KOPT-K1 (cell line): Measurements from ENCODE around the gene NADK.
A peak's percentile ranks its signal among the peaks of the same experiment; 100 is the strongest.
"Not testable (repeated sequence)": the region's sequence is repeated elsewhere in the genome, so short reads cannot be mapped to it uniquely, and the experiment has no call there.

ENCODE experiments used
- H3K27ac ChIP-seq: fragments of 200-600 bp; sonication (generic); 2 replicates; pipeline ENCODE4 v1.5.1; 2016; ENCODE audit warnings: antibody characterized with exemption, mild to moderate bottlenecking, low read depth, low read length; ENCODE audit not compliant: poor library complexity, severe bottlenecking
- H3K36me3 ChIP-seq: fragments of 200-600 bp; sonication (generic); 2 replicates; pipeline ENCODE4 v1.5.1; 2017; ENCODE audit warnings: antibody characterized with exemption, mild to moderate bottlenecking, low read length, moderate library complexity; ENCODE audit not compliant: insufficient read depth
- H3K9me3 ChIP-seq: fragments of 200-600 bp; sonication (generic); 2 replicates; pipeline ENCODE4 v1.5.1; 2017; ENCODE audit warnings: antibody characterized with exemption, low read length, mild to moderate bottlenecking; ENCODE audit not compliant: insufficient read depth, poor library complexity, severe bottlenecking

NADK gene

GRCh38 chr1:1748686-1749321 is 29.5 kb downstream of the NADK start:
- no peak overlapping the region for H3K27ac ChIP-seq
- no peaks in the 10 kb centered on the region for H3K9me3 ChIP-seq
- H3K36me3 ChIP-seq: peaks cover 18% of the 10 kb centered on the region

DNA sequence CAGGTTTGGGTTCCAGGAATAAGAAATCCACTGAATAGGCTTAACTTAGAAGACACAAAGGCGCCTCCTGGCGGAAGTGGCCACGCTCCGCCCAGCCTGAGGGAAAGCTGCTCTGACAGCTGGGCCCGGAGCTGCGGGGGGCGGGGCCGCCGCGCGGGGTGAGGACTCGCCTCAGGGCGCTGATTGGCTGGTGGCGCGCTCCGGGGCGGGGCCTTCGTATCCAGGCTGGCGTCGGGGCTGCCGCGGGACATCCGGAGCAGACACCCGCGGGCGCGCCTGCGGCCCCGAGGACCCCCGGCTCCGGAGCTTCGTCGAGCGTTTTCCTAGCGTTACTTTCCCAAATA is 31.7 kb downstream of the NADK start:
- not testable (repeated sequence) for H3K36me3 ChIP-seq, H3K9me3 ChIP-seq
- peak overlapping the region; percentile 77 for H3K27ac ChIP-seq

- H3K9me3 ChIP-seq, H3K36me3 ChIP-seq: not testable (repeated sequence)
- H3K27ac ChIP-seq: peak overlapping the region; percentile 77
Observed at GRCh38 chr1:1745651-1746565, 32.4 kb downstream of the NADK start.

DNA sequence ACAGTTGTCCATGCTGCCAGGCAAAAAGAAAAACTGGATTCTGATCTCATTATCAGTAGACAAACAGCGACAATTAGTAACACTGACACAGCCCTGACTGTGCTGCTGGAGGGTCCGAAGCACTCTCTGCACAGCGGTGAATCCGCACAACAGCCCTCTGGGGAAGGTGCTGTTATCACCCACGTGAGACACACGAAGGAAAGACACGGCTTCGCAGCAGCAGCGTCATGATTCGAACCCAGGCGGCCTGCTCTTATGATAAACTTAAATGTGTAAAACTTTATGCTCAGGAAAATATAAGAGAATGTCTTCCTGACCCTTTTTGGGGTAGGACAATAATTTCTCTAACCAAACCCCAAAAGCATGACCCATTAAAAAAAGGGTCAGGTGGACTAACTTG is 35.7 kb downstream of the NADK start:
- H3K9me3 ChIP-seq, H3K27ac ChIP-seq: not testable (repeated sequence)
- H3K36me3 ChIP-seq: peaks cover 15% of the 10 kb centered on the region; the same call in 1 of the 2 replicates

DNA sequence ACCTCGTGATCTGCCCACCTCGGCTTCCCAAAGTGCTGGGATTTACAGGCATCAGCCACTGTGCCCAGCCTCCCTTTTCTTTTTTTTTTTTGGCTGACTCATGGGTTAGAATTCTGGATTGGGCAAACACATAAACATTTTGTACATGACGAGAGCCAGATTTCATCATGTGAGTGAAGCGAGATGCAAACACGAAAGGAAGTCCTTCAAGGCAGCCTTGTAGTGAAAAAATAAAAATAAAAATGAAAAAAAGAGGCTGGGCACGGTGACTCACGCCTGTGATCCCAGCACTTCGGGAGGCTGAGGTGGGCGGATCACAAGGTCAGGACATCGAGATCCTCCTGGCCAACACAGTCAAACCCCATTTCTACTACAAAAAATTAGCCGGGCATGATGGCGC is 37.3 kb downstream of the NADK start:
- peaks cover 22% of the 10 kb centered on the region; the same call in 1 of the 2 replicates for H3K36me3 ChIP-seq
- H3K27ac ChIP-seq, H3K9me3 ChIP-seq: not testable (repeated sequence)

DNA sequence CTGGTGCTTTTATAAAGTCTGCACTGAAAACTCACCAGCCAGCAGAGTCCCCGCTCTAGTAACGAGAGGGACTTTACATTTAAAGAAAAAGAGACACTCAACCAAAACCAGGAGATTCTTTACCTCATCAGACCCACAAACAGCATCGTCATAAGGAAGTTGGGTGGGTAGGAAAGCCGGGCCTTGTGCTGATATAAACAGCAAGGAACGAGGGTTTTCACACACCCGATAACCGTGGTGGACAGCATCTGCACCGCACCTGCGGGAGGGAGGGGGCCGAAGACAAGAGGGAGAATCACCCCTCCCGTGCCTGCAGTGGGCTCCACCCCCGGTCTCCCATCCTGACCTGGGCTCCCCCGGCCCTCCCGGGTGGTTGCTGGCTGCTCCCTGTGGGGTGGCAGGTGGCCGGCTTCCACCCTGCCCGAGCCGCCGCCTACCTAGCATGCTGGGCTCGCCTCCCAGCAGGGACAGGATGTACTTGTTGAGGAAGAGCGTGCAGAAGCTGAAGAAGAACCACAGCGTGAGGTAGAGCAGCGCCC is 39.4 kb downstream of the NADK start:
- not testable (repeated sequence) for H3K9me3 ChIP-seq, H3K27ac ChIP-seq
- peaks cover 34% of the 10 kb centered on the region; the same call in 1 of the 2 replicates for H3K36me3 ChIP-seq

DNA sequence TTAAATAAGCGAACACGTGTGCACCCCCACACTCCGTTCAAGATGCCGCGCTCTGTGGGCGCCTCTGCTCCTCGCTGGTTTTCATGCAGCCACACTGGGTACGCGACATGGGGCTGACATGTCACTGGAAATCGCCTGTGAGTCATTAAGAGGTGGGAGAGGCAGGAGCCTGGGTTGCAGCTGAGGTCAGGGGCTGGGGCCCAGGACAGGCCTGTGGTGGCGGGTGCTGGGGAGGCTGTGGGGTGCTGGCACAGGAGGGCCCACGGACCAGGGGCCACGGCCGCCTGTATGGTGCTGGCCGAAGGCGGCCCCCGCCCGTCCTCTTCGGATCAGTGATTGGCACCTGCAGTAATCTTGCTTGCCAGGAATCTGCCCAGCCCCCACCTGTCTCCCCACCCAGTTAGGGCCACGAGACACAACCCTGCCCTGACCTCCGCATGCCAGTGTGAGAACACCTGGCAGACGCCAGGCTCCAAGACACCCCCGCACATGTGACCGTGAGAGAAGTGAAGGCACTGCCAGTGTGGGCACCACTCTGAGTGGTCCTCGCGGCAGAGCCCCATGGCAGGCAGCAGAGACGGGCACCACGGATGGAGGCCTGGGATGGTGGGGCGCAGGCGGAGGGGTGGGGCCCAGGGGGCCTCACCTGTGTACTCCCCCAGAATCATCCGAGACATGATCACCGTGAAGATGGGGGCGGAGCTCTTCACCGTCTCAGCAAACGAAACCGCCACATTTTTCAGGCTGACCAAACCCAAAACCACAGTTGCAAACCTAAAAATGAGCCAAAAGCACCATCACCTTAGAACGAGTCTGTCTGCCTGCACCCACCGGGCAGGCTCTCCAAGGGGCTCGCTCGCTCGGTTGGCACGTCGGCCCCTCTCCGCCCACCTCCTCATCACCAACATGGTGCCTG is 40.3 kb downstream of the NADK start:
- H3K36me3 ChIP-seq: peaks cover 39% of the 10 kb centered on the region
- H3K27ac ChIP-seq, H3K9me3 ChIP-seq: not testable (repeated sequence)

DNA sequence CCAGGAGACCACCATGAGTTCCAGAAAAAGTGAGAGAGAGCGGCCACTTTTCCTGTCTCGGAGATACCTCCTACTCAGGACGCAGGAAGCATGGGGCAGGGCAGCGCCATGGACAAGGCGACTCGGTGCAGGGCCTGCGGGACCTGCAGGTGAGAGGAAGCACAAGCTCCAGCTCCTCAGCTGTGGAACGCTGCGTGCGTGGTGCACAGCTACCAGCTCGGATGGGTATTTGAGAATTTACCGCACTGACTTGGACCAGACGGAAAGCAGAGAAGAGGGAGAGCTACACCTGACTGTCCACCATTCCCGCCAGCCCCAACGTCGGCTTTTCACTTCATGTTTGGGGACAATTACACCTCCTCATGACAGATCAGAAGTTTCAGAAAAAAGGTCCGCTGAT is 45.9 kb downstream of the NADK start:
- Histone ChIP-seq H3K9me3 (no peaks in the 10 kb centered on the region), H3K36me3 (peaks cover 50% of the 10 kb centered on the region), H3K27ac (no peak overlapping the region)

- Histone ChIP-seq H3K36me3 (peaks cover 44% of the 10 kb centered on the region), H3K27ac (no peak overlapping the region), H3K9me3 (no peaks in the 10 kb centered on the region)
Observed at GRCh38 chr1:1730870-1731269, 47.4 kb downstream of the NADK start.

DNA sequence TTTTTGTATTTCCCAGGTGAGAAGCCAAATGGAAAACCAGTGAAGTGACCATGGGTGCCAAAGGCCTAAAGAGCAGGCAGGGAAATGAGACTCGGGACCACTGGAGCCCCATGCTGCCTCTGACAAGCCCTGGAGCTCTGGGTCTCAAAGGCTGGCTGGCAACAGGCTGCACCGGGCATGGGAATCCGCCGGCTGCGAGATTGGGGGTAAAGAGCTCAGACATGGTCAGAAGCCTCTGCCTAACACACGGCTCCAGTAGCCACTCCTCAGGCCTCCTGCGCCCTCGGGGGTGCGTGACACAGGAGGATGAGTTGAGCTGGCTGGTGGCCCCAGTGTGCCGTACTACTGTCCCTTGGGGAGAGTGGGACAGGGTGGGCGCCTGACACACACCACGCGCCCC is 48.0 kb downstream of the NADK start:
- not testable (repeated sequence) for H3K9me3 ChIP-seq, H3K27ac ChIP-seq
- peaks cover 41% of the 10 kb centered on the region for H3K36me3 ChIP-seq

- H3K9me3 ChIP-seq, H3K27ac ChIP-seq: not testable (repeated sequence)
- H3K36me3 ChIP-seq: peaks cover 34% of the 10 kb centered on the region
Observed at GRCh38 chr1:1729116-1729816, 49.0 kb downstream of the NADK start.

GRCh38 chr1:1728308-1729005 is 49.8 kb downstream of the NADK start:
- H3K27ac ChIP-seq, H3K9me3 ChIP-seq: not testable (repeated sequence)
- H3K36me3 ChIP-seq: peaks cover 30% of the 10 kb centered on the region

DNA sequence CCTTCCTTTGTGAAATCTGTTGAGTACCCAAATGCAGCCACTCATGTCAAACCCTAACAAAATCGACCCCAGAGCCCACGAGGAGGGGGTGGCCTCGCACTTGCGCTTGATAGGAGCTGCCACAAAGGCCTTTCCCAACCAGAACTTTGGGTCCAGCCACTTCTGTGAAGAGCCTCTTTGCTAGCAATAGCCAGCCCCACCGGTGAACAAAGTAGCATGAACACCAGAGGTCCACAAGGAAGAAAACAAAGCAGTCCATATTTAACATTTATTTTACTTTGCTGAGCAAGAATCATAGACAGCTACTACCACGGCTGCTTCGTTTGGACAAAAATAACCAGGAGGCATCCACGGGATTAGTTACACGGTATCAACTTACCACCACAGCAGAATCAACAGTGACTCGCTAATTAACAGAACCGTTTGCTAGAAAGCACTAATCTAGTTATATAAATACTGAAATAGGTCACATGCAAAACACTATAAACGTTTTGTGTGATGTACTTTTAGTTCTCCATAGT is 51.1 kb downstream of the NADK start:
- H3K27ac ChIP-seq, H3K9me3 ChIP-seq: not testable (repeated sequence)
- H3K36me3 ChIP-seq: peaks cover 20% of the 10 kb centered on the region

- H3K36me3 ChIP-seq: peaks cover 20% of the 10 kb centered on the region
- H3K27ac ChIP-seq, H3K9me3 ChIP-seq: not testable (repeated sequence)
Observed at GRCh38 chr1:1726088-1726487, 52.2 kb downstream of the NADK start.
